Stimulated activated CD4-positive, alpha-beta T cell treated with anti-CD3 and anti-CD28 coated beads, Interleukin-1b, Interleukin-23, amount 100 ng/mL, for 24 hours (primary cell): ENCODE data around the gene RAPGEF2.

Experiments
- DNase-seq, 4 experiments: peaks; one replicate each; pipeline ENCODE4 v3.0.0-alpha.2; 2020; ENCODE audit warnings: low read depth in 4 of 4, low spot score in 1 of 4

The RAPGEF2 gene

DNA sequence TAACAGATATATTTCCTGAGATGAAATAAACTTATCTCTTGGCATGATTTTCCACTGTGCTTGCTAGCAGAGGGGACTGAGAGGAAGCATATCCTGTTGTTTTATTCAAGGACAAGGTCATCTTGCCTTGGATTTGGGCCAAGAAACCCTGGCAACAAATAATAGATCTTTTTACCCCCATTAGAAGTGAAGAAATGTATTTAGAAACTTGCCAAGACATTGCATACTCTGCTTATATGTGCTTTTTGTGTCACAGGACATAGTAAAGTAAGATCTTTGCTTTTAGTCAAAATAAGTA is 170.2 kb downstream of the RAPGEF2 start:
- no peak for DNase-seq

DNA sequence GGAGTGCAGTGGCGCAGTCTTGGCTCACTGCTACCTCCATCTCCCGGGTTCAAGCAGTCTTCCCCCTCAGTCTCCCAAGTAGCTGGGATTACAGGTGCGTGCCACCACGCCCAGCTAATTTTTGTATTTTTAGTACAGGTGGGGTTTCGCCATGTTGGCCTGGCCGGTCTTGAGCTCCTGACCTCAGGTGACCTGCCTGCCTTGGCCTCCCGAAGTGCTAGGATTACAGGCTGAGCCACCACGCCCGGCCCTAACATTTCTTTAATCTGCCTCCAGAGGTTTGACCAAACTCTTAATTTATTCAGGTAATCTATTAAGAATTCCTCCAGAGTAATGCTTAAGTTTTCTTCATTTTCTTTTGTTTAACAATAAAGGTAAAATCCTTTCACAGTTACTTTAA is 171.0 kb downstream of the RAPGEF2 start:
- DNase-seq, result no peak

DNA sequence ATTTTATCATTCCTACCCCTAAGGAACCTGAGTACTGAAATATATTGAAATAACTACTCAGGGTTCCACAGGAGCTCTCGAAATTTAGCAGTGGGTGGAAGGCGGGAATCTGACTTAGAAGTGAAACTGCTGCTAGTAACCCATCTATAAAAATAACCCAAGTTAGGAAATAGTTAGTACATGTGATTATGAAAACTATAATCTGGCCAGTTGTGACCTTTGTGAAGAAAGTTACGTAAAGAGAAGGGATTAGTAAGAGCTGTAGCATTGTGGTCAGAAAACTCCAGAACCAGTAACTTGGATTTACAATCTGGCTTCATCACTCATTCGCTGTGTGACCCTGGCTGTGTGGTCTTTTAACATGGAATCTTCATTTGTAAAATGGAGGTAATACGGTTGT is 175.5 kb downstream of the RAPGEF2 start:
- DNase-seq, result no peak

DNA sequence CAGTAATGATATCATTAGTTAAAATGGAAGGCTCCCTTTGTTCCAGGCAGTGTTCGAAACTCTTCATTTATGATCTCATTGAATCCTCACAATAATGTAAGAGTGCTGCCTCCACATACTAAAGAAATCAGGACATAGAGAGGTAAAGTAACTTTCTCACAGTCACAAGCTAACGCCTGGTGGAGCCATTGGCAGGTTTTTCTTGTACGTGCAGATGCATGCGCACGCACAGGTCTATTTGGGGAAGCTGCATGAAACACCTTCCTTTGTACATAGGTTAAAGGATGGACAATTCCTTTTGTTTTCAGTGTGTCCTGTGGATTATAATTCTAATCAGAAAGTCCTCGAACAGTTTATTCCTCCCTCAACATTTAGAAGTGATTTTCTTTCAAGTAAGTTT is 176.2 kb downstream of the RAPGEF2 start:
- no peak for DNase-seq

DNA sequence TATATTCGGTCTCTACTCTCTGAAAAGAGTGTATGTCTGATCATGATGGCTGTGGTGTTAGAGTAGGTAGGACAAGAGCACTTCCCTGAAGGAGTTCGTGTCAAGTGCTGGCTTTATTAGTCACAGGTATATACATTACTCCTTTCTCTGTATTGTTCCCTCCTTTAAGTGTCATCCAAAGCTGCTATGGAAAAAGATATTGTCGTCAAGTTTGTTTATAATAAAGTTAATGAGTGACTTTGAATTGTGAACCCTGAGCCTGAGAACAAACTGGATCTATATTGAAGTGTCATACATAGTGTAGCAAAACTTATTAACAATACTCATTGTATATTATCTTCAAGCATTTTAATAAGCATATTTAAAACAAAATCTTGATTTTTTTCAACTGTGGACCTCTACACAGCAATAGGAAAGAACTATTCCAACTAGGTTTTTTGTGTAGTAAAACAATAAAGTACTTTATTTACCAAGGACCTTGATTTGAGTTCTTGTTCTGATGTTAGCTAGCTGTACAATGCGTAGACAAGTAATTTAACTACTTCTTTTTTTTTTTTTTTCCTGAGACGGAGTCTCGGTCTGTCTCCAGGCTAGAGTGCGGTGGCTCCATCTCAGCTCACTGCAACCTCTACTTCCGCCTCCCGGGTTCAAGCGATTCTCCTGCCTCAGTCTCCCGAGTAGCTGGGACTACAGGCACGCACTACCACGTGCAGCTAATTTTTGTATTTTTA is 177.7 kb downstream of the RAPGEF2 start:
- no peak for DNase-seq

DNA sequence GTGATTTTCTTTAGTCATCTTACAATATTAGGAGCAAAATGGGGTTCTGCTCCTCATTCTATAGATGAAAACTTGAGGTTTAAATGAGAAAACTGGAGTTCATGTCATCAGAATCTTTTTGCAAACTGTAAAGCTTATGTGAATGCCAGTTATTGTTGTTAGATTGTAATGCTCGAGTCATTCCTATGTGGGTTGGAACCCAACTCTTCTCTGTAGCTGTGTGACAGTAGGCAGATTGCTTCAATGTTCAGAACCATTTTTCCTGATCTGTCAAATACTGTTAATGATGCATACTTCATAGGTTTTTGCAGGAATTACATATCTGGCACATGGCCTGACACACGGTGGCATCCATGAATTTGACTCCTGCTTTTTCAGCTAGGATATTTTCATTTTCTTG is 178.9 kb downstream of the RAPGEF2 start:
- no peak for DNase-seq

DNA sequence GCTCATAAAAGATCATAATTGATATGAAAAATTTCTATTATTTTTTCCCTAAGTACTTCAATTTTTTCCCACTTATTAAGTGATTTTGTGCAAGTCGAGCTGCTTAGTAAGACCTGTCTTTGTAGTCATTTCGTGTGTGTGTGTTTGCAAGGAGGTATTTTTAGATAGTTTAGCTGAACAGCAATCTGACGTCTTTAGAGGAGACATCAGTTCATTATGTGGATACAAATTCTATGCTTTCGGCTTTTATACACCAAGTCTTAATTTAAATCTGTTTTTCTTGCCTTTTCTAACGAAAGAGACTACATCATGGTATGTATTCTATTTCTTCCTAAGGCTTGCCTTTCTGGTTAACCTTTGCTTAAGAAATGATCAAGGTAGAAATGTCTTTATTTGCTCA is 179.4 kb downstream of the RAPGEF2 start:
- DNase-seq, result no peak

DNA sequence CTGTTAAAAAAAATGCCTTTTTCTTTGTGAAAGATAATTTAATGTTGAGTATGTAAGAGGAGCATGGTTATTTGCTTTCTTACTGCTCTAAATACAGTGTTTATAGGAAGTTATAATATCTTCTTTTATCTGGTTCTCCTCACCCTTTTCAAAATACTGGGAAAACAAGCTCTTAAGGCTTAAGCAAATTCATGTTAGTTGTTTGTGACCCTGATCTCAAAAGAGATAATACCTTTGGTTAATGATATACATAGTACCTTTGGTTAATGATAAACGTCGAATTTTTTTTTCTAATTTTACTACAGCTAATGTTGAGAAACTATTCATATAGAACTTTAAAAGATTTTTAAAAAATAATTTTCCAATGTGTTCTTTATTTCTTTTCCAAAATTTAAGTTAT is 180.1 kb downstream of the RAPGEF2 start:
- no peak for DNase-seq

DNA sequence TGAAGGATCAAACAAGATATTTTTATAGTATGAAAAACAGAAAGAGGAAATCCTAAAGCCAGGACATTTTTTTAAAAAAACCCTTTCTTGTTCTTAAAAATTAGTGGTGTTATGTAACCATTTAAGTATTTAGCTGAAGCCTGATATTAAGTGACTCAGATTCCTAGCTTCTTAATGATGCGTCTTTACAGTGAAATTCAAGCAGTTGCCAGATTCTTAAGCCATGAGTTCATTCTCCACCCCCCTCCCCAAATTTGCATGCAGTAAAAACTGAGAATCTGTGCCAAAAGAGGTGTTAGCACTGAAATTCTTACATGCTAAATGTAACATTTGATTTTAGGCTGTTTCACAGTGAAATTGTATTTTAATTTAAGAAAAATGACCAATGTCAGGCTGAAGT is 180.8 kb downstream of the RAPGEF2 start:
- DNase-seq, result no peak

DNA sequence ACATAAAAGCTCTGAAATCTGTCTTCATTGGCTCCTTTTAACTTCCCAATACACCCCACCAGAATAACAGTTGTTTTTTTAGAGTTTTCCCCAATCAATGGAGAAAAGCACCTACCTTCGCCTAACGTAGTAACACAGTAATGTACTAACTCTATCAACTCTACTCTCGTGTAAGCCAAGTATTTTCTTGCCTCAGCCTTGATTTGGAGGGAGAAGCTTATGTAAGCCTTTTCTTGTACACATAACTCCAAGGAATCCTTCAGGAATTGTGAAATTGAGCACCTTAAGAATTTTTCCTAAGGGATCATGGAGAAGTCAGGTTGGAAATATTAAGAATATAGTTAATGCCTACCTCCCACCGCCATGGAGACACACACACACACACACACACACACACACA is 181.2 kb downstream of the RAPGEF2 start:
- no peak for DNase-seq

DNA sequence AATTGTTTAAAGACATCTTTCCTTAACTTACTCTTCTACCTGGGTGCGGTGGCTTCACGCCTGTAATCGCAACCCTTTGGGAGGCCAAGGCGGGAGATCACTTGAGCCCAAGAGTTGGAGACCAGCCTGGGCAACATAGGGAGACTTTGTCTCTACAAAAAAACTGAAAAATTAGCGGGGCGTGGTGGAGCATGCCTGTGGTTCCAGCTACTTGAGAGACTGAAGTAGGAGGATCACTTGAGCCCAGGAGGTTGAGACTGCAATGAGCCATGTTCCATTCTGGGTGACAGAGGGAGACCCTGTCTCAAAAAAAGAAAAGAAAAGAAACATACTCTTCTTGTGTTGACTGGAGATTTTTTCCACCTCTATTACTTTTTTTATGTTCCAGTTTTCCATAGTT is 181.9 kb downstream of the RAPGEF2 start:
- DNase-seq, result no peak

DNA sequence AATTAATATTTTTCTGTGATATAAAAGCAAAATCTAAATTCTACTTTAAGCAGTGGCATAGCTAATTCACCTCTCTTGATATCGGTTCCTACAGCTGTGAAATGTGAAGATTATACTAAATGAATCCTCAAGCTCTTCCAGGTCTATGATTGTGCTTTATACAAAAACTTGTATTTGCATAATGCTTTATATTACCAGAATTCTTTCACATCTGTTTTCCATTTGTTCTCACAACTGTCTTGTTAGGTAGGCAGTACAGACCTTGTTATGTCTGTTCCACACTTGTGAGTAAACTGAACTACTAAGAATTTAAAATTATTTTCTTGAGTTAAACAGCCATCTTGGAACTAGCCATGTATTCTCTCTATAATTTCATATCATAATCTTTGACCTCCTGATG is 184.9 kb downstream of the RAPGEF2 start:
- DNase-seq, result no peak

DNA sequence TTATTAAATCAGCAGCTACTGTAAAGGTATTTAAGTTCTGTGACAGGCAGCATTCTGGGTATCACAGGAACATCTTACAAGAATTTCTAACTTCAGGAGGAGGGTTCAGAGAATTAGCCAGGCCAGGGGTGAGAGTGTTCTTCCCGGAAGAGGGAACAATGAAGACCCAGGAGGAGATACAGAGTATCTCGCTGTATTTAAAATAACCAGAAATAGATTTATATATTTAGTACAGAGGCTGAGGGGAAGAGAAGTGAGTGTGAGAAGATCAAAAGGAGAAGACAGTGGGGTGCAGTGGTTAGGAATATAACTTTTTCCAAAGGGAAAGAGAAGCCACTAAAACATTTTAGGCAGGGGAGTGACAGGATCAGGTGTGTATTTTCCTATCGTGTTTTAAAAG is 186.8 kb downstream of the RAPGEF2 start:
- DNase-seq, result no peak

DNA sequence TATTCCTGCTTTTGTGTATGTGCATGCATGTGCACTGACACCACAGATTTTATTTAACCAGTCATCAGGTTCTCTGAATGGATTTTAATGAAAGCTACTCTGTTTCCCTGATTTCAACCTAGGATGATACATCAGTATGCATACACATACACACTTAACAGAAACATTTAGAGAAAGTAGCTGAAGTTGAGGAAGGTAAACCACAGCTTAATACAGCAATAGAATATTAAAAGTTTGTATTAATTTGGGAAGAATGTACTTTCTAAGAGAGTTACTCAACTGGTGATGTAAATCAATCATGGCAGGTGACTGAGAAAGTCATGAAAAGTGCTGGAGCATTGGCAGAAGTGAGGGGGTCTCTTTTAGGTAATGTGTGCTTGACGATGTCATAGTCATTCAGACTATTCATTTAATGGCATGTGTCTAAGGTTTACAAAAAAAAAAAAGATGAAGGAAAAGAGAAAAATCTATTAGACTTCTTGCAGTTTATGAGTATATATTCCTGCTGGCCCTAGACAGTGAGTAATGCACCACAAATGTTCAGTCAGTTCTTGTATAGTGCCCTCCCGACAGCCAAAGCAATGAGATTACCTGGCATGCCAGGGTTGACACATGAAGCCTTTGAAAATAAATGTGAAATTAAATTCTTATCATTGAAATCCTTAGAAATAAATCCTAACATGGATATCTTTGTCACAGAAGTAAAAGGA is 187.6 kb downstream of the RAPGEF2 start:
- no peak for DNase-seq

DNA sequence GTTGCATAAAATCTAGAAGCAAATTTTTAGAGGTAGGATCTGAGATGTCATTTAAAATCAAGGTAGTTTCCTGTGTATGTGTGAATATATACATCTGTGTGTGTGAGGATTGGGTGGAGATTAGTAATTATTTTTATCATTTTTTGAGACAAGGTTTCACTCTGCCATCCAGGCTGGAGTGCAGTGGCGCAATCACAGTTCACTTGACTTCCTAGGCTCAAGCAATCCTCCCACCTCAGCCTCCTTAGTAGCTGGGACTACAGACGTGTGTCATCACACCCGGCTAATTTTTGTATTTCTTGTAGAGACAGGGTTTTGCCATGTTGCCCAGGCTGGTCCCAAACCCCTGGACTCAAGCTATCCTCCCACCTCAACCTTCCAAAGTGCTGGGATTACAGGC is 188.3 kb downstream of the RAPGEF2 start:
- DNase-seq, result no peak

DNA sequence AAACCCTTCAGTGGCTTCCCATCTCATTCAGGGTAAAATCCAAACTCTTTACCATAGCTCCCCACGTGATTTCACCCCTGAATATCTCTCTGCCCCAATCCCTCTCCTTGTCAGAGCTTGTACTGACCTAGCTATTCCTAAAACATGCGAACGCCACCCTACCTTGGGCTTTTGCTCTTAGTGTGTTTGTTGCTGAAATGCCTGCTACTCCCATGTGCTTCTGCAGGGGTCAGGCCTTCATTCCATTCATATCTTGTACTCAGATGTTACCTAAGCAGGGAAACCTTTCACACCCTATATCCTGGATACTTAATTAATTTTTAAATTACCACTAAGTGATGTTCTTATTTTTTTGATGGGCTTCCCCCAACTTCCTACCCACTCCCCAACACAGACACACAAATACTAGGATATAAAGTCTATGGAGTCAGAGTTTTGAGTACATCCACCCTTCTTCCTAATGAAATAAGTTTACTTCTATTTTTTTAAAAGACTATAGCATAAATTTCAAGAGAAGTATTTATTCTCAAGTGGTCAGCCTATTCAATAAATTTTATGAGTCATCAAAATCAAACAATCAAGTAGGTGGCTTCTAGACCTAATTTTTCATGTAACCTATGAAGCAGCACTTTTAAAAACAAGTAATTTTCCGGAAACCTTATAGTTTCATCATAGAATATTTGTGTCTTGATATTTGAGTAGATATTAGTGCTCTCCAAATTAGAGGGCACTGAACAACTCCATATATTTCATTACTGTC is 189.4 kb downstream of the RAPGEF2 start:
- DNase-seq, result no peak

DNA sequence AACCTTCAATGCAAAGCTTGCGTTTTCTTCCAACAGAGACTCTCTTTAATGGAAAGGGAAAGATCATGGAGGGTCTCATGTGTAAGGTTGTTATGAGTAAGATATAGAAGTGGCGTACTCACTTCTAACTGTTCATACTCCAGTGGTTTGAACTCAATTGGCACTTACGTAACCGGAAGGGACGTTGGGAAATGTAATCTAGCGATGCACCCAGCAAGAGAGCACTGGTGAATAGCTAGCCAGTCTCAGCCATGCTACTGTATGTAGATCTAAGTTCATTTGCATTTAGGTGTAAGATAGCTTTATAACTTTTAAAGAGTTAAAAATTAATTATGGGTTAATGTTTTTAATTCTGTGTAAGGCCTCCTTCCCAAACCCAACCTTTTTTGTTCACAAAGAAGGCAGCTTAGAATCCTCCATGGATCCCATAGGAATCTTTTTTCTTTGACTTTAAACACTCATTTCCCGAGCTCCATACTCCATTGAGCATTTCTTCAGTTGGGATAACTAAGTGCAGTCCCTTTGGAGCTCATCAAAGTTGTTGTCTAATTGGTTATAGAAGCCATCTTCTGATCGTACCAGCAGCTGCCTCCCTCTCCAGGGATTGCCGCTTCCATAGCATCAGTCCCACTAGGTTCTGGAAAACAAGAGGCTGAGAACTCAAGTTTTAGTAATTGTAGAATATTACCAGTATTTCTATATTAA is 191.1 kb downstream of the RAPGEF2 start:
- DNase-seq, result no peak

DNA sequence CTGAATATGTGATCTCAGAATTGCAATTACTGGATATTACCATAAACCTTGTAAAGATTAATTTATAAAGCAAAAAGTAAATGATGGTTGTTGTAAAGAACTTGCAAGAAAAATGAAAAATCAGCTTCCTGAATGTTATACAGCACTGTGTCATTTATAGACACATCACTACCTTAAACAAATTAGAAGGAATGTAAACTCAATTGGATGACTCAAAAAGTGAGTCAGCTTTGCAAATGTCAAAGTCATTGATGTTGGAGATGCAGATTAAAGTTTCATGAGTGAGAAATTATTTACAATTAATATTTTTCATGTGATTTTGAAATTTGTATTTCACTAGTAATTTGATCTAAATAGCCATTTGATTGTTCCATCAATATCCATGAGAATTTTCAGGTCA is 193.2 kb downstream of the RAPGEF2 start:
- no peak for DNase-seq

DNA sequence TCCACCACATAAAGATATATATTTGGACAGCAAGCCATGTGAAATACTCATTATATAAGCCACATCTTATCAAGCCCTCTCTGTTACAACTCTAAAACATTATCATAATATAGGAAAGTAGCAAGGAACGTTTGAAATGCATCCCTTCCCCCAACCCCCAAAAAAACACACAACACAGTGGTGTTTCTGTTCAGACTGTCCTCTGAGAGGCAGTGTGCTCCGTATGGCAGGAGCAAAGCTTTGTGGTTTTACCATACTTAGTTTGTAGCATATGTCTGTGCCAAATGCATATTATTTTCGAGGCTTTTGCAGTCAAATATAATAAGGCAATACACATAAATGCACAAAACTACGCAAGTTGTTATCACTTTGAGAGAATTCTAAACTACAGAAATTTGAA is 194.2 kb downstream of the RAPGEF2 start:
- no peak for DNase-seq

DNA sequence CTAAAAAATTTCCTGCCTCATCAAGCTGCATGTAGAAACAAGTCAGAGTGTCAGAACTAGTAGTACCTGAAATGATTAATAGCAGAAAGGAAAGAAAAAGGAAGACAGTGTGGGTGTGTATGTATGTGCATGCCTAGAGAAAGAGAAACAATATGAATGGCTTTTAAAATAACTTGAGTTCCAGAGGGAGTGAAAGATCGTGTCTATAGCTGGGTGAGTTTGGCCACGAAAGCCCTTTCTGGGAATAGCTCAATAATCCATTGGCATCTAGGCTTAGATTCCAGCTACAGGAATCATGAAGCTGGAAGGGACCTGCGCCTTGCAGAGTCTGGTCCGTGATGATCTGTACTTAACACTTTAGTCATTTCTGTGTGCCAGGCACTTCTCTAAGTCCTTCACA is 195.6 kb downstream of the RAPGEF2 start:
- DNase-seq, result no peak

DNA sequence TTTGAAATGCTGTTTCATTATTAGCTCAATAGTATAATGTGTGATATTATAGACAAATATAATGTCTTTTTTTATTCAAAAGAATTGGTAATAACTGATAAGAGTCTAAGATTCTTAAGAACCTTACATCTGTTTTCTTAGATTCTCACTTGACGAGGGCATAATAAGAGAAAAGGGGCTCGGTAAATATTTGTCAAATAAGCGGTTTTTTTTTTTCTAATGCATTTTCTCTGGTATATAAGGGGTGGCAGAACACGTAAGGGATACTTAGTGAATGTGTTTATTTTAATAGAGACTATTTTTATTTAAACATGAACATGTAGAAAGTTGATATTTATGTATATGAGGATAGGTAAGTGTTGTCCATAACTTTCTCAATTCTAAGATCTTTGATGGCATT is 200.6 kb downstream of the RAPGEF2 start:
- no peak for DNase-seq

DNA sequence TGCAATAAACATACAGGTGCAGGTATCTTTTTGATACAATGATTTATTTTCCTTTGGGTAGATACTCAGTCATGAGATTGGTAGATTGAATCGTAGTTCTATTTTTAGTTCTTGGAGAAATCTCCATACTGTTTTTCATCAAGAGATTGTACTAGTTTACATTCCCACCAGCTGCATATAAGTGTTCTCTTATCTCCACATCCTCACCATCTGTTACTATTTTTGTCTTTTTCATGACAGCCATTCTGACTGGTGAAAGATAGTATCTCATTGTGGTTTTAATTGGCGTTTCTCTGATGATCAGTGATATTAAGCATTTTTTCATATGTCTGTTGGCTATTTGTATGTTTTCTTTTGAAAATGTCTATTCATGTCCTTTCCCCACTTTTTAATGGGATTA is 202.2 kb downstream of the RAPGEF2 start:
- DNase-seq, result no peak
